Liver (tissue), 9 donors: Measurements from ENCODE around the gene PHEX. TPM values are rescaled to one million over a fixed set of nuclear protein-coding genes. Genes with fewer than 3 reads are reported as not detected.

Experiments
- DNase-seq: peaks from one replicate; pipeline ENCODE4 v3.0.0-alpha.2; 2017; ENCODE audit warnings: low spot score
- H3K27ac ChIP-seq, 2 donors: one replicate each; pipeline ENCODE4 v1.7.0; 2013; ENCODE audit warnings: inconsistent platforms in 2 of 2, low read length in 2 of 2, control low read depth in 1 of 2, low read depth in 1 of 2, mild to moderate bottlenecking in 1 of 2
- H3K27me3 ChIP-seq, 4 donors: one replicate each; pipeline versions ENCODE4 v1.6.1 to v1.7.0; 2013; ENCODE audit warnings: low read length in 3 of 4, inconsistent platforms in 1 of 4, mild to moderate bottlenecking in 1 of 4, moderate library complexity in 1 of 4; ENCODE audit not compliant: control insufficient read depth in 4 of 4, insufficient read depth in 4 of 4
- H3K36me3 ChIP-seq, 4 donors: one replicate each; pipeline versions ENCODE4 v1.6.1 to v1.7.0; 2013; ENCODE audit warnings: low read length in 3 of 4, mild to moderate bottlenecking in 3 of 4, low read depth in 1 of 4, moderate library complexity in 1 of 4; ENCODE audit not compliant: control insufficient read depth in 4 of 4, insufficient read depth in 3 of 4
- H3K4me1 ChIP-seq, 4 donors: one replicate each; pipeline versions ENCODE4 v1.6.1 to v1.7.0; 2013; ENCODE audit warnings: low read length in 3 of 4, mild to moderate bottlenecking in 3 of 4, moderate library complexity in 1 of 4; ENCODE audit not compliant: control insufficient read depth in 4 of 4, insufficient read depth in 4 of 4
- H3K4me3 ChIP-seq, 3 donors: one replicate each; pipeline versions ENCODE4 v1.6.1 to v1.7.0; 2013; ENCODE audit warnings: low read length in 3 of 3, control low read depth in 1 of 3, low read depth in 1 of 3, mild to moderate bottlenecking in 1 of 3
- H3K9ac ChIP-seq, 2 donors: one replicate each; pipeline ENCODE4 v1.7.0; 2013; ENCODE audit warnings: low read length in 2 of 2, mild to moderate bottlenecking in 2 of 2, moderate library complexity in 2 of 2, control low read depth in 1 of 2, low read depth in 1 of 2
- H3K9me3 ChIP-seq, 4 donors: one replicate each; pipeline versions ENCODE4 v1.6.1 to v1.7.0; 2013; ENCODE audit warnings: low read length in 3 of 4; ENCODE audit not compliant: control insufficient read depth in 4 of 4
- FOXA1 ChIP-seq: IDR thresholded peaks from 2 replicates; pipeline ENCODE4 v1.6.1; 2016; ENCODE audit warnings: antibody characterized with exemption
- FOXA2 ChIP-seq: IDR thresholded peaks from 2 replicates; pipeline ENCODE4 v1.6.1; 2016; ENCODE audit warnings: antibody characterized with exemption
- HNF4G ChIP-seq: IDR thresholded peaks from 2 replicates; pipeline ENCODE4 v1.6.1; 2016; ENCODE audit warnings: antibody characterized with exemption
- JUND ChIP-seq, 2 donors: IDR thresholded peaks; 2 replicates each; pipeline ENCODE4 v1.6.1; 2016; ENCODE audit warnings: antibody characterized with exemption in 2 of 2
- RAD21 ChIP-seq, 2 donors: IDR thresholded peaks; 2 replicates each; pipeline ENCODE4 v1.6.1; 2016; ENCODE audit warnings: antibody characterized with exemption in 2 of 2, mild to moderate bottlenecking in 2 of 2
- SP1 ChIP-seq: IDR thresholded peaks from 2 replicates; pipeline ENCODE4 v1.6.1; 2018; ENCODE audit warnings: antibody characterized with exemption, mild to moderate bottlenecking
- TAF1 ChIP-seq: conservative IDR thresholded peaks from 2 replicates; pipeline ENCODE4 v1.6.1; 2016; ENCODE audit warnings: antibody characterized with exemption, mild to moderate bottlenecking
- YY1 ChIP-seq: IDR thresholded peaks from 2 replicates; pipeline ENCODE4 v1.6.1; 2016; ENCODE audit warnings: antibody characterized with exemption, mild to moderate bottlenecking
- WGBS: extraction: QIAGEN DNeasy Blood & Tissue Kit; methylation state at CpG from one replicate; pipeline ENCODE4 v1.1.7; 2013; 5-methylcytosine and 5-hydroxymethylcytosine counted together
- polyA plus RNA-seq, 2 donors: library from polyadenylated mRNA; stranded (reverse) in 1 of 2; unstranded in 1 of 2; fragments of 200-250 nt in 1 of 2; fragments of >200 nt in 1 of 2; fragmentation: Nextera tagmentation in 1 of 2; extraction: Ambion mirVana in 1 of 2; gene quantifications; one replicate each; pipeline versions ENCODE4 v1.2.1 to v1.2.3, GENCODE V29; 2013 to 2015
- total RNA-seq, 2 donors: library from RNA; depleted of rRNA; stranded (reverse); fragments of >200 nt; gene quantifications; one replicate each; pipeline ENCODE4 v1.2.3, GENCODE V29; 2014
- TF ChIP-seq, protein P1 (sequence below): fragments of 150-350 bp; IDR thresholded peaks from 2 replicates; pipeline ENCODE4 v1.5.1; 2017; ENCODE audit warnings: improper control_type of control experiment, low read depth, low read length; ENCODE audit not compliant: missing input control
- TF ChIP-seq, protein P2 (sequence below): IDR thresholded peaks from 2 replicates; pipeline ENCODE4 v1.6.1; 2016; ENCODE audit warnings: antibody characterized with exemption
- TF ChIP-seq, protein P3 (sequence below): IDR thresholded peaks from 2 replicates; pipeline ENCODE4 v1.6.1; 2016; ENCODE audit warnings: antibody characterized with exemption
- TF ChIP-seq, protein P4 (sequence below): IDR thresholded peaks from 2 replicates; pipeline ENCODE4 v1.6.1; 2016; ENCODE audit warnings: antibody characterized with exemption
- donor health status: healthy.
- donor health status: healthy.
- donor health status: healthy.
- donor health status: healthy.
- donor health status: healthy.

Gene PHEX
- total and polyA plus RNA-seq, 4 donors: 0.01 to 0.14 (median 0.08) TPM; not detected in 1

DNA sequence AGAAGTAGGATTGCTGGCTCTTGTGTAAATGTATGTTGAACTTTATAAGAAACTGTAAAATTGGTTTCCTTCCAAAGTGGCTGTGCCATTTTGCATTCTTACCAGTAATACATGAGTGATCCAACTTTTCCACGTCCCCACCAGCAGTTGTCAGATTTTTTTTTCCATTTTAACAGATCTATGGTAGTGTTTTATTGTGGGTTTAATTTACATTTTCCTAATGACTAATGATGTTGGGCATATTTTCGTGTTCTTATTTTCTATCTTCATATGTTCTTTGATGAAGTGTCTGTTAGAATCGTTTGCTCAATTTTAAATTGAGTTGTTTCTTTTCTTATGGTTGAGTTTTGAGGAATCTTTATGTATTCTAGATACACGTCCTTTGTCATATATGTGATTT lies 56.2 kb downstream of the PHEX start (continued):
- TF ChIP-seq, protein P1, sequence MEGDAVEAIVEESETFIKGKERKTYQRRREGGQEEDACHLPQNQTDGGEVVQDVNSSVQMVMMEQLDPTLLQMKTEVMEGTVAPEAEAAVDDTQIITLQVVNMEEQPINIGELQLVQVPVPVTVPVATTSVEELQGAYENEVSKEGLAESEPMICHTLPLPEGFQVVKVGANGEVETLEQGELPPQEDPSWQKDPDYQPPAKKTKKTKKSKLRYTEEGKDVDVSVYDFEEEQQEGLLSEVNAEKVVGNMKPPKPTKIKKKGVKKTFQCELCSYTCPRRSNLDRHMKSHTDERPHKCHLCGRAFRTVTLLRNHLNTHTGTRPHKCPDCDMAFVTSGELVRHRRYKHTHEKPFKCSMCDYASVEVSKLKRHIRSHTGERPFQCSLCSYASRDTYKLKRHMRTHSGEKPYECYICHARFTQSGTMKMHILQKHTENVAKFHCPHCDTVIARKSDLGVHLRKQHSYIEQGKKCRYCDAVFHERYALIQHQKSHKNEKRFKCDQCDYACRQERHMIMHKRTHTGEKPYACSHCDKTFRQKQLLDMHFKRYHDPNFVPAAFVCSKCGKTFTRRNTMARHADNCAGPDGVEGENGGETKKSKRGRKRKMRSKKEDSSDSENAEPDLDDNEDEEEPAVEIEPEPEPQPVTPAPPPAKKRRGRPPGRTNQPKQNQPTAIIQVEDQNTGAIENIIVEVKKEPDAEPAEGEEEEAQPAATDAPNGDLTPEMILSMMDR: no peak
- TF ChIP-seq, protein P2, sequence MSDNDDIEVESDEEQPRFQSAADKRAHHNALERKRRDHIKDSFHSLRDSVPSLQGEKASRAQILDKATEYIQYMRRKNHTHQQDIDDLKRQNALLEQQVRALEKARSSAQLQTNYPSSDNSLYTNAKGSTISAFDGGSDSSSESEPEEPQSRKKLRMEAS: no peak
- no peak for TF ChIP-seq FOXA1

DNA sequence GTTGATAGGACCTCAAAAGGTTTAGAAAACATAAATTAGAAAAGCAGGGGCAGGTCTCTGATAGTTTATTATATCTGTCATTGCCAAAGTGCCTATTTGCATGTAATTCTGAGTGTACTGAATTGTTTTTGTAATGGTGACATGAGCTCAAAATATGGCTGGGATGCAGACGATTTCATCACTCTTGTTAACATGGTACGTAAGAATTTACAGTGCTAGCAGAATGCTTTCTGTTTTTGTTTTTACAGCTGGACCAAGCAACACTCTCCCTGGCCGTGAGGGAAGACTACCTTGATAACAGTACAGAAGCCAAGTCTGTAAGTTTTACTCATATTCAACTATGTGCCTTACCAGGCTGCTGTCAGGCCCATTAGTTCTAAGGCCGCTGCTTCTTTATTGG lies 58.1 kb downstream of the PHEX start:
- TF ChIP-seq TAF1 (no peak), SP1 (no peak), YY1 (no peak), FOXA2 (no peak)
- TF ChIP-seq, protein P3, sequence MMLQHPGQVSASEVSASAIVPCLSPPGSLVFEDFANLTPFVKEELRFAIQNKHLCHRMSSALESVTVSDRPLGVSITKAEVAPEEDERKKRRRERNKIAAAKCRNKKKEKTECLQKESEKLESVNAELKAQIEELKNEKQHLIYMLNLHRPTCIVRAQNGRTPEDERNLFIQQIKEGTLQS: no peak
- WGBS: 82% methylated on average over 4 of the region's 4 CpGs

DNA sequence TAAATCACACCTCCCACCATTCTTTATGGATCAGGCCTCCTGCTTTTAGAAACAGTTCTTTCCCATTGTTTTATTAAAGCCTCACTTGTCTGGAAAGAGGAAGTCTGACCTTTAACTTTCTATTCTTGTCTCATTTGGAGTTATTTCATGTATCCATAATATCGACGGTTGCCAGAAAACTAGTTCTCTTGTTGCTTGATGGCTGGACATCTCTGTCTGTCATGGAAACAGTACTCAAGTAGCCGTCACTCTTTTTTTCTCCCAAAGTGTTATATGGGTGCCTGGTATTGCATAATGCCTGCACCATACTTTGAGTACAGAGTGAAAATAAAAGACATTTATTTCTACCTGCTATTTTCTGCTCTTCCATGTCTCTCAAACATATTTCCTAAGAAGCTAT lies 61.4 kb downstream of the PHEX start:
- no peak overlapping the region for H3K27ac ChIP-seq
- H3K27me3 ChIP-seq: no peaks in the 10 kb centered on the region
- 81% methylated on average over 3 of the region's 3 CpGs for WGBS
- no peaks in the 10 kb centered on the region for H3K9me3 ChIP-seq
- no peak for DNase-seq
- no peak overlapping the region for H3K4me3 ChIP-seq
- H3K36me3 ChIP-seq: no peaks in the 10 kb centered on the region
- TF ChIP-seq, protein P4, sequence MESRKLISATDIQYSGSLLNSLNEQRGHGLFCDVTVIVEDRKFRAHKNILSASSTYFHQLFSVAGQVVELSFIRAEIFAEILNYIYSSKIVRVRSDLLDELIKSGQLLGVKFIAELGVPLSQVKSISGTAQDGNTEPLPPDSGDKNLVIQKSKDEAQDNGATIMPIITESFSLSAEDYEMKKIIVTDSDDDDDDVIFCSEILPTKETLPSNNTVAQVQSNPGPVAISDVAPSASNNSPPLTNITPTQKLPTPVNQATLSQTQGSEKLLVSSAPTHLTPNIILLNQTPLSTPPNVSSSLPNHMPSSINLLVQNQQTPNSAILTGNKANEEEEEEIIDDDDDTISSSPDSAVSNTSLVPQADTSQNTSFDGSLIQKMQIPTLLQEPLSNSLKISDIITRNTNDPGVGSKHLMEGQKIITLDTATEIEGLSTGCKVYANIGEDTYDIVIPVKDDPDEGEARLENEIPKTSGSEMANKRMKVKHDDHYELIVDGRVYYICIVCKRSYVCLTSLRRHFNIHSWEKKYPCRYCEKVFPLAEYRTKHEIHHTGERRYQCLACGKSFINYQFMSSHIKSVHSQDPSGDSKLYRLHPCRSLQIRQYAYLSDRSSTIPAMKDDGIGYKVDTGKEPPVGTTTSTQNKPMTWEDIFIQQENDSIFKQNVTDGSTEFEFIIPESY: no peak
- no peak for TF ChIP-seq YY1
- no peak for TF ChIP-seq HNF4G
- TF ChIP-seq, protein P2: no peak
- TF ChIP-seq RAD21 (IDR thresholded peaks at IDR 0.05): no peak
- TF ChIP-seq JUND (IDR thresholded peaks at IDR 0.05): no peak
- TF ChIP-seq, protein P1: no peak
- no peak for TF ChIP-seq SP1
- H3K9ac ChIP-seq: no peak overlapping the region
- H3K4me1 ChIP-seq: no peaks in the 10 kb centered on the region

More for the DNA sequence above, 58.1 kb downstream of the PHEX start:
- no peaks in the 10 kb centered on the region for H3K27me3 ChIP-seq
- no peak overlapping the region for H3K9ac ChIP-seq
- no peaks in the 10 kb centered on the region for H3K36me3 ChIP-seq
- H3K4me1 ChIP-seq: no peaks in the 10 kb centered on the region
- DNase-seq: no peak
- no peaks in the 10 kb centered on the region for H3K9me3 ChIP-seq
- no peak overlapping the region for H3K4me3 ChIP-seq
- no peak overlapping the region for H3K27ac ChIP-seq
